ENCODE results near the gene ZNF622. TPM values are rescaled to one million over a fixed set of nuclear protein-coding genes. Genes with fewer than 3 reads are reported as not detected.

The ZNF622 gene
- total and polyA plus RNA-seq, 2 of the 13 experiments (the other 11 are each of a cell fraction or from before 2014, with no cell fraction given): 12.1 to 44.7 TPM

GRCh38 chr5:16465544-16466432, at the start of gene ZNF622 (continued):
- peak; percentile 82; the same call in 1 of the 2 replicates for TF ChIP-seq NCOA1 (CRISPR knock-in tag; IDR thresholded peaks at IDR 0.05)
- peak; percentile 37; the same call in 1 of the 2 replicates for TF ChIP-seq NAIF1 (CRISPR knock-in tag; IDR thresholded peaks at IDR 0.05; ENCODE audit: borderline replicate concordance)
- no peak for TF ChIP-seq ZNF558 (CRISPR knock-in tag; IDR thresholded peaks at IDR 0.05; ENCODE audit: borderline replicate concordance)
- TF ChIP-seq NR1H2 (CRISPR knock-in tag; IDR thresholded peaks at IDR 0.05; ENCODE audit: borderline replicate concordance, low read depth): 0 out of 2 replicates have a peak, but pooled peaks have one; percentile 10
- TF ChIP-seq ZNF747 (CRISPR knock-in tag; IDR thresholded peaks at IDR 0.05; ENCODE audit: borderline replicate concordance): peak; percentile 91; the same call in 1 of the 2 replicates
- TF ChIP-seq ZNF576 (CRISPR knock-in tag; IDR thresholded peaks at IDR 0.05): no peak
- peak; percentile 32; the same call in 1 of the 2 replicates for TF ChIP-seq CEBPG (CRISPR knock-in tag; IDR thresholded peaks at IDR 0.05)
- peak; percentile 72; the same call in 1 of the 2 replicates for TF ChIP-seq ETV5 (CRISPR knock-in tag; IDR thresholded peaks at IDR 0.05; ENCODE audit: borderline replicate concordance)
- TF ChIP-seq ZNF543 (CRISPR knock-in tag; IDR thresholded peaks at IDR 0.05): peak; percentile 83; the same call in 1 of the 2 replicates
- TF ChIP-seq ATF5 (CRISPR knock-in tag; IDR thresholded peaks at IDR 0.05; ENCODE audit: low read depth): 0 out of 2 replicates have a peak, but pooled peaks have one; percentile 64
- no peak for TF ChIP-seq TSC22D2 (CRISPR knock-in tag; IDR thresholded peaks at IDR 0.05; ENCODE audit: borderline replicate concordance)
- TF ChIP-seq ZNF660 (CRISPR knock-in tag; IDR thresholded peaks at IDR 0.05; ENCODE audit: borderline replicate concordance, low read depth): no peak; the same call in 1 of the 2 replicates
- no peak for TF ChIP-seq RFX3 (CRISPR knock-in tag; IDR thresholded peaks at IDR 0.05)
- no peak for TF ChIP-seq ZNF18 (CRISPR knock-in tag; IDR thresholded peaks at IDR 0.05; ENCODE audit: insufficient replicate concordance)
- no peak for TF ChIP-seq ZNF251 (CRISPR knock-in tag; IDR thresholded peaks at IDR 0.05)
- peak; percentile 57; the same call in 1 of the 2 replicates for TF ChIP-seq ATF2 (CRISPR knock-in tag; IDR thresholded peaks at IDR 0.05)
- TF ChIP-seq BHLHE40 (IDR thresholded peaks at IDR 0.05; ENCODE audit: low read length): no peak
- TF ChIP-seq ZGPAT (CRISPR knock-in tag; IDR thresholded peaks at IDR 0.05): peak; percentile 79
- TF ChIP-seq REPIN1 (CRISPR knock-in tag; IDR thresholded peaks at IDR 0.05; ENCODE audit: borderline replicate concordance, low read depth): peak; percentile 13; the same call in 1 of the 2 replicates
- TF ChIP-seq ZNF567 (CRISPR knock-in tag; IDR thresholded peaks at IDR 0.05; ENCODE audit: borderline replicate concordance): peak; percentile 93
- TF ChIP-seq ZNF850 (CRISPR knock-in tag; conservative IDR thresholded peaks at IDR 0.05): no peak

All from HepG2 (cell line).